ENCODE data around the gene CDK5R2. TPM values are rescaled to one million over a fixed set of nuclear protein-coding genes. Genes with fewer than 3 reads are reported as not detected.

The CDK5R2 gene
- total and polyA plus RNA-seq, 2 donors (not counting 1 experiment from before 2014, with no cell fraction given) = 0.05 to 0.17 TPM

DNA sequence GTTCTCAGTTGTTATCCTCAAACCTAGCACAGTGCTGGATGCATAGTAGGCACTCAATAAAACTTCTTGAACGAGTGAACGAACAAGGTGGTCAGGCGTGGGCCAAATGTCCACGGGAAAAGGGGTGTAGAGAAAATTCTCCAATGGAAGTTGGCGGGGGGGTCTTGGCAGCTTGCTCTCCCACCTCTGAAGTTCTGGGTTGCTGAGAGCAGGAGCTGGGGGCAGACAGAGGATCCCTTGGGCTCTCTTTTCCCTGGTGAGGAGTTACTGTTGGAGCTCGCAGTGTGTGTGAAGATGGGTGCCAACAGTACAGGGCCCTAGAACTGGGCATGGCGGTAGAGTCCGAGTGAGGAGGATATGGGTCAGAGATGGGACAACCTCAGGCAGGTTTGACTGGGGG, 36.1 kb downstream of the CDK5R2 start:
- no peak for DNase-seq (ENCODE audit: low read depth in 2 of 2)
- Histone ChIP-seq H3K4me3 (replicated peaks in 1 of 4; ENCODE audit: control extremely low read depth in 1 of 4, insufficient read depth in 1 of 4, low read depth in 3 of 4, low read length in 4 of 4) (no peak overlapping the region), H3K27me3 (ENCODE audit: control insufficient read depth, insufficient read depth, low read length) (peaks cover 68% of the 10 kb centered on the region), H3K9ac (ENCODE audit: insufficient read depth, low read length) (no peak overlapping the region), H3K79me2 (ENCODE audit: control insufficient read depth, insufficient read depth, low read length) (no peaks in the 10 kb centered on the region), H2AFZ (ENCODE audit: low read length) (no peak overlapping the region), H3K36me3 (ENCODE audit: control insufficient read depth, insufficient read depth, low read length) (no peaks in the 10 kb centered on the region), H3K4me2 (ENCODE audit: extremely low read depth, insufficient read depth, low read length) (no peak overlapping the region), H3K27ac (ENCODE audit: insufficient read depth, low read length) (no peak overlapping the region), H3K9me3 (ENCODE audit: control insufficient read depth, insufficient read depth, low read depth, low read length) (no peaks in the 10 kb centered on the region), H4K20me1 (ENCODE audit: control insufficient read depth, extremely low read depth, insufficient read depth, low read length) (no peaks in the 10 kb centered on the region), H3K4me1 (ENCODE audit: control insufficient read depth, extremely low read depth, insufficient read depth, low read length) (no peaks in the 10 kb centered on the region)
- no peak for TF ChIP-seq EZH2 (IDR thresholded peaks at IDR 0.05; ENCODE audit: low read length, missing control alignments)

DNA sequence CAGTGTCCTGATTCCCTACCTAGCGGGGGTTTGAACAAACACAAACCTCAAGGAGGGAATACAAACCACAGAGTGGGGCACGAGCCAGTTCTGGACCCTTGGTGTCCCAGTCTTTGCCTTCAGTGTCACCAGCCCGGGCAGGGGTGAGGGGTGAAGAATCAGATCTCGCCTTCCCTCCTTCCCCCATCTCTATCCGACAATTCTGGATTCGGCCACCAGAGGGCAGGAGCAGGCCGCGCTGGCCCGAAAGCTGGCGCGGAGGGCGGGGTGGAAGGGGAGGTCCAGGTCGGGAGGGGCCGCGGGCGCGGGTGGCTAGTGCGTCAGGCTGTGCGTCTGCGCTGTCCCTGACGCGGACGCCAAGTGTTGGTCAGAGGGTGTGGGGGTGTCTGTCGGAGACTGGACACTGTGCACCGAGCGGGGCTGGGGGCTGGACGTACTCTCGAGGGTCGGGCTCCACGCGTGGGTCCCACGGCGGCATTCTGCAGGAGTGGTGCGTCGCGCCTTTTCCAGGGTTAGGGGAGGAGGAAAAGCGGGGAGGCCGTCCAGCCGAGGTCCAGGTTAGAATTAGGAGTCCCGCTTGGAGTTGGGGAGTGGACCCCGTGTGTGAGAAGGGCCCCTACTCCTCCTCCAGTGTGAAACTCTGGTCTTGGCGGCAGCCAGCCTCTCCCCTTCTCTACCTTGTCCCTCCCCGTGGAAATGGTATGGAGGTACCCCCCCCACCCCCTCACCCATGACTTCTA, 36.7 kb downstream of the CDK5R2 start:
- Histone ChIP-seq H4K20me1 (ENCODE audit: control insufficient read depth, extremely low read depth, insufficient read depth, low read length) (no peaks in the 10 kb centered on the region), H3K9ac (ENCODE audit: insufficient read depth, low read length) (no peak overlapping the region), H3K4me2 (ENCODE audit: extremely low read depth, insufficient read depth, low read length) (peak overlapping the region; percentile 56), H3K27ac (ENCODE audit: insufficient read depth, low read length) (no peak overlapping the region), H3K79me2 (ENCODE audit: control insufficient read depth, insufficient read depth, low read length) (no peaks in the 10 kb centered on the region), H3K27me3 (ENCODE audit: control insufficient read depth, insufficient read depth, low read length) (peaks cover 68% of the 10 kb centered on the region), H3K36me3 (ENCODE audit: control insufficient read depth, insufficient read depth, low read length) (no peaks in the 10 kb centered on the region), H2AFZ (ENCODE audit: low read length) (no peak overlapping the region), H3K9me3 (ENCODE audit: control insufficient read depth, insufficient read depth, low read depth, low read length) (no peaks in the 10 kb centered on the region), H3K4me3 (replicated peaks in 1 of 4; ENCODE audit: control extremely low read depth in 1 of 4, insufficient read depth in 1 of 4, low read depth in 3 of 4, low read length in 4 of 4) (peak overlapping the region in 2 of 4 experiments; percentile 0 to 40), H3K4me1 (ENCODE audit: control insufficient read depth, extremely low read depth, insufficient read depth, low read length) (no peaks in the 10 kb centered on the region)
- peak; percentile 8 for TF ChIP-seq EZH2 (IDR thresholded peaks at IDR 0.05; ENCODE audit: low read length, missing control alignments)
- TF ChIP-seq, protein P1, sequence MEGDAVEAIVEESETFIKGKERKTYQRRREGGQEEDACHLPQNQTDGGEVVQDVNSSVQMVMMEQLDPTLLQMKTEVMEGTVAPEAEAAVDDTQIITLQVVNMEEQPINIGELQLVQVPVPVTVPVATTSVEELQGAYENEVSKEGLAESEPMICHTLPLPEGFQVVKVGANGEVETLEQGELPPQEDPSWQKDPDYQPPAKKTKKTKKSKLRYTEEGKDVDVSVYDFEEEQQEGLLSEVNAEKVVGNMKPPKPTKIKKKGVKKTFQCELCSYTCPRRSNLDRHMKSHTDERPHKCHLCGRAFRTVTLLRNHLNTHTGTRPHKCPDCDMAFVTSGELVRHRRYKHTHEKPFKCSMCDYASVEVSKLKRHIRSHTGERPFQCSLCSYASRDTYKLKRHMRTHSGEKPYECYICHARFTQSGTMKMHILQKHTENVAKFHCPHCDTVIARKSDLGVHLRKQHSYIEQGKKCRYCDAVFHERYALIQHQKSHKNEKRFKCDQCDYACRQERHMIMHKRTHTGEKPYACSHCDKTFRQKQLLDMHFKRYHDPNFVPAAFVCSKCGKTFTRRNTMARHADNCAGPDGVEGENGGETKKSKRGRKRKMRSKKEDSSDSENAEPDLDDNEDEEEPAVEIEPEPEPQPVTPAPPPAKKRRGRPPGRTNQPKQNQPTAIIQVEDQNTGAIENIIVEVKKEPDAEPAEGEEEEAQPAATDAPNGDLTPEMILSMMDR (conservative IDR thresholded peaks at IDR 0.05 in 1 of 2, IDR thresholded peaks at IDR 0.05 in 1 of 2; ENCODE audit: low read depth in 1 of 2, low read length in 2 of 2) = peak; percentile 74 to 85
- DNase-seq (ENCODE audit: low read depth in 2 of 2) = peak; percentile 71 to 79

DNA sequence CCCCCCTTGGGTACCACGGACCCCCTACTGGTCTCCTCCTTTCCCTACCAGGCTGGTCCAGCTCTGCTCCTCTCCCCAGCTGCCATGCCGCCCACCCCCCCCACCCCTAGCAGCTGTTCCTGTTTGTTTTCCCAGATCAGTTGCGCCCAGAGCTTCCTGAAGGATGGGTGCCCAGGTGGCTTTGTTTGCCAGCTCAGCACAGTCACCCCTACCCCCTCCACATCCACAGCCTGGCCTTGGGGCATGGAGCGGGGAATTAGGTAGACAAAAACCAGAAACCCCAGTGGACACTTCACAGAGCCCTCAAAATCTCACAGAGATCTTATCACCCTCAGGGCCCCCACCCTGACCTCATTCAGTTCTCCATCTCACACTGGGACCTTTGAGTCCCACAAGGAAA, 37.5 kb downstream of the CDK5R2 start:
- Histone ChIP-seq H3K79me2 (ENCODE audit: control insufficient read depth, insufficient read depth, low read length) (no peaks in the 10 kb centered on the region), H3K9me3 (ENCODE audit: control insufficient read depth, insufficient read depth, low read depth, low read length) (no peaks in the 10 kb centered on the region), H3K4me3 (replicated peaks in 1 of 4; ENCODE audit: control extremely low read depth in 1 of 4, insufficient read depth in 1 of 4, low read depth in 3 of 4, low read length in 4 of 4) (no peak overlapping the region), H3K36me3 (ENCODE audit: control insufficient read depth, insufficient read depth, low read length) (no peaks in the 10 kb centered on the region), H3K4me1 (ENCODE audit: control insufficient read depth, extremely low read depth, insufficient read depth, low read length) (no peaks in the 10 kb centered on the region), H4K20me1 (ENCODE audit: control insufficient read depth, extremely low read depth, insufficient read depth, low read length) (no peaks in the 10 kb centered on the region), H3K27ac (ENCODE audit: insufficient read depth, low read length) (no peak overlapping the region), H3K27me3 (ENCODE audit: control insufficient read depth, insufficient read depth, low read length) (peaks cover 68% of the 10 kb centered on the region), H3K4me2 (ENCODE audit: extremely low read depth, insufficient read depth, low read length) (no peak overlapping the region), H2AFZ (ENCODE audit: low read length) (no peak overlapping the region), H3K9ac (ENCODE audit: insufficient read depth, low read length) (no peak overlapping the region)
- DNase-seq (ENCODE audit: low read depth in 2 of 2) = no peak
- no peak for TF ChIP-seq EZH2 (IDR thresholded peaks at IDR 0.05; ENCODE audit: low read length, missing control alignments)
- TF ChIP-seq, protein P1 (conservative IDR thresholded peaks at IDR 0.05 in 1 of 2, IDR thresholded peaks at IDR 0.05 in 1 of 2; ENCODE audit: low read depth in 1 of 2, low read length in 2 of 2) = no peak

Measured in fibroblast of lung (primary cell).